K562 (cell line): ENCODE results near the gene MFAP1. TPM values are rescaled to one million over a fixed set of nuclear protein-coding genes. Genes with fewer than 3 reads are reported as not detected.

ENCODE experiments used
- CBX3 ChIP-seq, 2 experiments: IDR thresholded peaks; 1 replicate in 1 of 2; 2 replicates in 1 of 2; pipeline ENCODE4 v1.6.1; 2012; ENCODE audit warnings: inconsistent platforms in 2 of 2, low read length in 2 of 2, borderline replicate concordance in 1 of 2, control low read depth in 1 of 2
- CHD2 ChIP-seq: IDR thresholded peaks from 2 replicates; pipeline ENCODE4 v1.6.1; 2011; ENCODE audit warnings: low read depth, low read length
- E2F3 ChIP-seq: fragments of 250-450 bp; sonication (Bioruptor Pico); IDR thresholded peaks from 2 replicates; pipeline ENCODE4 v1.4.0; 2020; ENCODE audit warnings: mild to moderate bottlenecking
- HMGN3 ChIP-seq: IDR thresholded peaks from 2 replicates; pipeline ENCODE4 v1.6.1; 2011; ENCODE audit warnings: borderline replicate concordance, low read depth, mild to moderate bottlenecking, mixed read lengths, low read length; ENCODE audit not compliant: insufficient read length; ENCODE audit errors: extremely low read depth
- KDM1A ChIP-seq, 2 experiments: fragments of 450-650 bp; IDR thresholded peaks; 2 replicates each; pipeline ENCODE4 v1.6.1; 2016; ENCODE audit warnings: mild to moderate bottlenecking in 2 of 2
- L3MBTL2 ChIP-seq: fragments of 450-650 bp; IDR thresholded peaks from 2 replicates; pipeline ENCODE4 v1.6.1; 2016; ENCODE audit warnings: mild to moderate bottlenecking, moderate library complexity
- MBD2 ChIP-seq: sonication (generic); IDR thresholded peaks from 2 replicates; pipeline ENCODE4 v1.6.1; 2016; ENCODE audit warnings: low read depth, borderline replicate concordance
- NONO ChIP-seq, 2 experiments: fragments of 200-400 bp in 1 of 2; fragments of 450-650 bp in 1 of 2; formaldehyde crosslinking in 1 of 2; IDR thresholded peaks; 2 replicates each; pipeline ENCODE4 v1.6.1; 2017; ENCODE audit warnings: low read depth in 2 of 2, mild to moderate bottlenecking in 2 of 2, moderate library complexity in 2 of 2, low read length in 1 of 2
- PRMT5 ChIP-seq: sonication (generic); formaldehyde crosslinking; IDR thresholded peaks from 2 replicates; pipeline ENCODE4 v1.5.0; 2020; ENCODE audit warnings: missing genetic modification reagents
- SLC30A9 ChIP-seq: fragments of 250-450 bp; sonication (Bioruptor Pico); IDR thresholded peaks from 2 replicates; pipeline ENCODE4 v1.8.0; 2022; ENCODE audit warnings: mild to moderate bottlenecking, moderate library complexity
- SRF ChIP-seq, 2 experiments: fragments of 250-450, 450-650 bp in 1 of 2; sonication (Bioruptor Pico) in 1 of 2; sonication (generic) in 1 of 2; formaldehyde crosslinking; IDR thresholded peaks; 2 replicates each; pipeline versions ENCODE4 v1.5.0 to v1.5.1; 2020 to 2022; ENCODE audit warnings: mild to moderate bottlenecking in 1 of 2, missing genetic modification reagents in 1 of 2
- STAG1 ChIP-seq: sonication (generic); formaldehyde crosslinking; IDR thresholded peaks from 2 replicates; pipeline ENCODE4 v1.5.0; 2020; ENCODE audit warnings: missing genetic modification reagents, borderline replicate concordance
- ZFX ChIP-seq: sonication (generic); formaldehyde crosslinking; IDR thresholded peaks from 2 replicates; pipeline ENCODE4 v1.8.0; 2022; ENCODE audit warnings: mild to moderate bottlenecking, missing genetic modification reagents, moderate library complexity
- ZNF140 ChIP-seq: fragments of 250-450 bp; sonication (Bioruptor Pico); IDR thresholded peaks from 2 replicates; pipeline ENCODE4 v1.8.0; 2021; ENCODE audit warnings: moderate library complexity, mild to moderate bottlenecking, inconsistent platforms
- ZNF551 ChIP-seq: fragments of 250-450 bp; sonication (Bioruptor Pico); IDR thresholded peaks from 2 replicates; pipeline ENCODE4 v1.5.0; 2021; ENCODE audit warnings: mild to moderate bottlenecking, moderate library complexity
- ZNF695 ChIP-seq: fragments of 450-650 bp; formaldehyde crosslinking; IDR thresholded peaks from 2 replicates; pipeline ENCODE4 v1.4.0; 2020; ENCODE audit warnings: mild to moderate bottlenecking, moderate library complexity
- polyA plus RNA-seq, 8 experiments: library from polyadenylated mRNA; depleted of rRNA in 4 of 8; stranded (reverse) in 5 of 8; unstranded in 3 of 8; fragments of >200 nt; fragmentation: Nextera tagmentation in 2 of 8; fragmentation: Illumina TruSeq in 1 of 8; extraction: Ambion mirVana in 2 of 8; extraction: Trizol in 1 of 8; gene quantifications; 2 replicates each; pipeline versions ENCODE4 v1.2.1 to v1.2.3, GENCODE V29; 2011 to 2014; ENCODE audit warnings: inconsistent platforms in 1 of 8, missing spikeins in 1 of 8
- total RNA-seq, 7 experiments: library from RNA; depleted of rRNA in 6 of 7; stranded (reverse); fragments of >200 nt in 6 of 7; fragmentation: Illumina TruSeq in 2 of 7; extraction: Trizol in 2 of 7; gene quantifications; 2 replicates each; pipeline versions ENCODE4 v1.2.1 to v1.2.3, GENCODE V29; 2011 to 2021; ENCODE audit warnings: low replicate concordance in 1 of 7
- TF ChIP-seq, protein P1 (sequence below), 2 experiments: fragments of 250-450 bp in 1 of 2; fragments of 450-650 bp in 1 of 2; sonication (Bioruptor Pico) in 1 of 2; IDR thresholded peaks; 2 replicates each; pipeline versions ENCODE4 v1.6.1 to v1.8.0; 2016 to 2021; ENCODE audit warnings: mild to moderate bottlenecking in 2 of 2, moderate library complexity in 2 of 2, missing compliant biosample characterization in 1 of 2, missing genetic modification characterization in 1 of 2
- TF ChIP-seq, protein P2 (sequence below), 2 experiments: IDR thresholded peaks; 2 replicates each; pipeline ENCODE4 v1.6.1; 2011; ENCODE audit warnings: borderline replicate concordance in 1 of 2, control low read depth in 1 of 2, low read depth in 1 of 2, low read length in 1 of 2, mild to moderate bottlenecking in 1 of 2, mixed read lengths in 1 of 2, moderate library complexity in 1 of 2; ENCODE audit not compliant: insufficient read depth in 1 of 2, insufficient read length in 1 of 2, poor library complexity in 1 of 2, severe bottlenecking in 1 of 2; ENCODE audit errors: extremely low read depth in 1 of 2
- TF ChIP-seq, protein P3 (sequence below): fragments of 250-450 bp; sonication (Bioruptor Pico); IDR thresholded peaks from 2 replicates; pipeline ENCODE4 v1.5.1; 2021; ENCODE audit warnings: mild to moderate bottlenecking
- TF ChIP-seq, protein P4 (sequence below): IDR thresholded peaks from 2 replicates; pipeline ENCODE4 v1.6.1; 2016; ENCODE audit warnings: missing genetic modification characterization, missing compliant biosample characterization
- TF ChIP-seq, protein P5 (sequence below): sonication (generic); formaldehyde crosslinking; IDR thresholded peaks from 2 replicates; pipeline ENCODE4 v1.8.1; 2023; ENCODE audit warnings: mild to moderate bottlenecking, missing genetic modification reagents, moderate library complexity

The MFAP1 gene
- total and polyA plus RNA-seq, 9 of the 15 experiments (the other 6 are each of a cell fraction or from before 2014, with no cell fraction given) = 34.9 to 64.1 (median 48.2) TPM

DNA sequence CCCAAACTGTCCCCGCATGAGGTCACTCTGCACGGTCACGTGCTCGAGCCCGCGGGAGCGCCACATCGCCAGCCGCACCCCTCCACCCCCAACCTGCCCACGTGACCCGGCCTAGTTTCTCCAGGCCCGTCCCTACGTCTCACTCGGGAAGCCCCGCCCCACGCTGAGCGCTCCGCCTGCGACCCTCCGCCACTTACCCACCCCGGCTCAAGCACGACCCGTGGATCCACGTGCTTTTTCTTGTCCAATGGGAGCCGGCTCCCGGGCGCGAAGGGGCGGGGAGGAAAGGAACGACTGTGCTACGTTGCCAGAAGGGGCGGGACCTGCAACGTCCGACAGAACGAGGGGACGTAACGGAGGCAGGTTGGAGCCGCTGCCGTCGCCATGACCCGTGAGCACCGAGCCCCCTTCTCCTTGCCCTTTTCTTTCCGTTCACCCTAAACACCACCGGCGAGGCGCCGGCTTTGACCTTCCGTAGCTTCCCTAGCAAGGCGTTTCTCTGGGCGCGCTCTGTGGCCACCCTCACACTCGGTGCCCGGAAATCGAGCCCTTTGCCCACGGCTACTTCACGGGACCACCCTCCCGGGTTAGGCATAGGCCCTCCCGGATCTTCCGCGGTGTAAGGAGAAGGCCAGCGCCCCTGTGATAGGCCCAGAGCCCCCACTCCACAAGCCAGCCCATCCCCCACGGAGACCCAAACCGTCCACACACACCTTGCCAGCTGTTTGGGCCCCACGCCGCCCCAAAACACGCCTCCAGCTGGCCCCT, 32.3 kb downstream of the MFAP1 start, which contains the start of gene SERF2 (continued):
- TF ChIP-seq SLC30A9 (CRISPR knock-in tag) (no peak), ZFX (peak; percentile 75; the same call in 1 of the 2 replicates), CHD2 (peak; percentile 18; the same call in 1 of the 2 replicates), NONO (IDR thresholded peaks at IDR 0.05; ENCODE audit: low read depth in 2 of 2, low read length in 1 of 2) (no peak), STAG1 (CRISPR knock-in tag) (peak; percentile 46; the same call in 1 of the 2 replicates), ZNF551 (CRISPR knock-in tag) (no peak), L3MBTL2 (peak; percentile 95), SRF (CRISPR knock-in tag; IDR thresholded peaks at IDR 0.05) (no peak), HMGN3 (peak; percentile 79), MBD2 (peak; percentile 71; the same call in 1 of the 2 replicates), KDM1A (IDR thresholded peaks at IDR 0.05) (no peak), CBX3 (IDR thresholded peaks at IDR 0.05; ENCODE audit: borderline replicate concordance in 1 of 2, low read length in 2 of 2) (peak in 1 of 2 experiments; percentile 69; a peak in 1 of 3 replicates), ZNF695 (no peak), E2F3 (no peak), PRMT5 (CRISPR knock-in tag) (no peak), ZNF140 (no peak)
- TF ChIP-seq, protein P1, sequence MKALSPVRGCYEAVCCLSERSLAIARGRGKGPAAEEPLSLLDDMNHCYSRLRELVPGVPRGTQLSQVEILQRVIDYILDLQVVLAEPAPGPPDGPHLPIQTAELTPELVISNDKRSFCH (CRISPR knock-in tag; IDR thresholded peaks at IDR 0.05) = no peak
- TF ChIP-seq, protein P1 (tag; IDR thresholded peaks at IDR 0.05) = peak; percentile 70; the same call in 1 of the 2 replicates
- TF ChIP-seq, protein P2, sequence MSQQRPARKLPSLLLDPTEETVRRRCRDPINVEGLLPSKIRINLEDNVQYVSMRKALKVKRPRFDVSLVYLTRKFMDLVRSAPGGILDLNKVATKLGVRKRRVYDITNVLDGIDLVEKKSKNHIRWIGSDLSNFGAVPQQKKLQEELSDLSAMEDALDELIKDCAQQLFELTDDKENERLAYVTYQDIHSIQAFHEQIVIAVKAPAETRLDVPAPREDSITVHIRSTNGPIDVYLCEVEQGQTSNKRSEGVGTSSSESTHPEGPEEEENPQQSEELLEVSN (IDR thresholded peaks at IDR 0.05; ENCODE audit: borderline replicate concordance in 1 of 2, extremely low read depth in 1 of 2, insufficient read depth in 1 of 2, insufficient read length in 1 of 2, low read depth in 1 of 2, low read length in 1 of 2, poor library complexity in 1 of 2, severe bottlenecking in 1 of 2) = peak; percentile 92 to 97
- TF ChIP-seq, protein P3, sequence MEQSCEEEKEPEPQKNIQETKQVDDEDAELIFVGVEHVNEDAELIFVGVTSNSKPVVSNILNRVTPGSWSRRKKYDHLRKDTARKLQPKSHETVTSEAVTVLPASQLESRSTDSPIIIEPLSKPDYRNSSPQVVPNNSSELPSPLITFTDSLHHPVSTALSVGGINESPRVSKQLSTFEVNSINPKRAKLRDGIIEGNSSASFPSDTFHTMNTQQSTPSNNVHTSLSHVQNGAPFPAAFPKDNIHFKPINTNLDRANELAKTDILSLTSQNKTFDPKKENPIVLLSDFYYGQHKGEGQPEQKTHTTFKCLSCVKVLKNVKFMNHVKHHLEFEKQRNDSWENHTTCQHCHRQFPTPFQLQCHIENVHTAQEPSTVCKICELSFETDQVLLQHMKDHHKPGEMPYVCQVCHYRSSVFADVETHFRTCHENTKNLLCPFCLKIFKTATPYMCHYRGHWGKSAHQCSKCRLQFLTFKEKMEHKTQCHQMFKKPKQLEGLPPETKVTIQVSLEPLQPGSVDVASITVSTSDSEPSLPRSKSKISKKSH (CRISPR knock-in tag) = no peak
- TF ChIP-seq, protein P4, sequence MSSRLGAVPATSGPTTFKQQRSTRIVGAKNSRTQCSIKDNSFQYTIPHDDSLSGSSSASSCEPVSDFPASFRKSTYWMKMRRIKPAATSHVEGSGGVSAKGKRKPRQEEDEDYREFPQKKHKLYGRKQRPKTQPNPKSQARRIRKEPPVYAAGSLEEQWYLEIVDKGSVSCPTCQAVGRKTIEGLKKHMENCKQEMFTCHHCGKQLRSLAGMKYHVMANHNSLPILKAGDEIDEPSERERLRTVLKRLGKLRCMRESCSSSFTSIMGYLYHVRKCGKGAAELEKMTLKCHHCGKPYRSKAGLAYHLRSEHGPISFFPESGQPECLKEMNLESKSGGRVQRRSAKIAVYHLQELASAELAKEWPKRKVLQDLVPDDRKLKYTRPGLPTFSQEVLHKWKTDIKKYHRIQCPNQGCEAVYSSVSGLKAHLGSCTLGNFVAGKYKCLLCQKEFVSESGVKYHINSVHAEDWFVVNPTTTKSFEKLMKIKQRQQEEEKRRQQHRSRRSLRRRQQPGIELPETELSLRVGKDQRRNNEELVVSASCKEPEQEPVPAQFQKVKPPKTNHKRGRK (tag) = no peak
- TF ChIP-seq, protein P5, sequence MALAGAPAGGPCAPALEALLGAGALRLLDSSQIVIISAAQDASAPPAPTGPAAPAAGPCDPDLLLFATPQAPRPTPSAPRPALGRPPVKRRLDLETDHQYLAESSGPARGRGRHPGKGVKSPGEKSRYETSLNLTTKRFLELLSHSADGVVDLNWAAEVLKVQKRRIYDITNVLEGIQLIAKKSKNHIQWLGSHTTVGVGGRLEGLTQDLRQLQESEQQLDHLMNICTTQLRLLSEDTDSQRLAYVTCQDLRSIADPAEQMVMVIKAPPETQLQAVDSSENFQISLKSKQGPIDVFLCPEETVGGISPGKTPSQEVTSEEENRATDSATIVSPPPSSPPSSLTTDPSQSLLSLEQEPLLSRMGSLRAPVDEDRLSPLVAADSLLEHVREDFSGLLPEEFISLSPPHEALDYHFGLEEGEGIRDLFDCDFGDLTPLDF (CRISPR knock-in tag) = no peak
